Bronchial epithelial cell (primary cell): ENCODE data around the gene SP140L. TPM values are rescaled to one million over a fixed set of nuclear protein-coding genes. Genes with fewer than 3 reads are reported as not detected.
"Not testable (repeated sequence)": the region's sequence is repeated elsewhere in the genome, so short reads cannot be mapped to it uniquely, and the experiment has no call there.

ENCODE experiments used
- DNase-seq: peaks from one replicate; pipeline ENCODE4 v3.0.0-alpha.2; 2010; ENCODE audit warnings: low read depth
- FAIRE-seq: peaks from 2 replicates; lab custom pipeline; 2011; peaks lifted over from hg19 to GRCh38; lab: Jason Lieb, UNC
- H3K27me3 ChIP-seq: 2 replicates; pipeline ENCODE4 v1.5.1; 2011; ENCODE audit warnings: low read length; ENCODE audit not compliant: control insufficient read depth, insufficient read depth
- H3K36me3 ChIP-seq: 2 replicates; pipeline ENCODE4 v1.5.1; 2011; ENCODE audit warnings: low read length; ENCODE audit not compliant: control insufficient read depth, insufficient read depth
- H3K4me3 ChIP-seq: 2 replicates; pipeline ENCODE4 v1.5.1; 2011; ENCODE audit warnings: mild to moderate bottlenecking, low read depth, low read length, control low read depth
- total RNA-seq: library from RNA; depleted of rRNA; stranded (reverse); fragments of >200 nt; gene quantifications from 2 replicates; pipeline ENCODE4 v1.2.1, GENCODE V29; 2014
- TF ChIP-seq, protein P1 (sequence below): IDR thresholded peaks from 2 replicates; pipeline ENCODE4 v1.5.1; 2011; ENCODE audit warnings: mild to moderate bottlenecking, moderate library complexity, low read length, control low read depth, inconsistent platforms; ENCODE audit not compliant: insufficient read depth, severe bottlenecking

Gene SP140L
- total RNA-seq, 1 donor from 2014 or later = 1.6 TPM

DNA sequence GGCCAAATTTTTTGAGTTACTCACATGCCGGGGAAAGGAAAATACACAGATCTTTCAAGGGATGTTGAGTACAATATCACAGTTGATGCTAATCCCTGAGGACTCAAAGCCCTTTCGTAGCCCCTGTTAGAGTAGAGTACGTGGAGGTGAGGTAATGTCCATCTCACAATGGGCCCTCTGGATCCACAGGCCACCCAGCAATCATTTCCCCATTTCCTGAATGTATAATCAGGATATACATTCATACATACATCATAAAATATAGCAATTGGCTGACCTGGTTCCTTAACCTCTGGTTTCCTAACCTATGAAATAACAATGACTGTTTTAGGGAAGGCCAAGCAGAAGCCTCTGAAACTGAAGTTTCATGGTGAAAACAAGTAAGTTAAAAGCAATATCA is 78.8 kb downstream of the SP140L start:
- TF ChIP-seq, protein P1, sequence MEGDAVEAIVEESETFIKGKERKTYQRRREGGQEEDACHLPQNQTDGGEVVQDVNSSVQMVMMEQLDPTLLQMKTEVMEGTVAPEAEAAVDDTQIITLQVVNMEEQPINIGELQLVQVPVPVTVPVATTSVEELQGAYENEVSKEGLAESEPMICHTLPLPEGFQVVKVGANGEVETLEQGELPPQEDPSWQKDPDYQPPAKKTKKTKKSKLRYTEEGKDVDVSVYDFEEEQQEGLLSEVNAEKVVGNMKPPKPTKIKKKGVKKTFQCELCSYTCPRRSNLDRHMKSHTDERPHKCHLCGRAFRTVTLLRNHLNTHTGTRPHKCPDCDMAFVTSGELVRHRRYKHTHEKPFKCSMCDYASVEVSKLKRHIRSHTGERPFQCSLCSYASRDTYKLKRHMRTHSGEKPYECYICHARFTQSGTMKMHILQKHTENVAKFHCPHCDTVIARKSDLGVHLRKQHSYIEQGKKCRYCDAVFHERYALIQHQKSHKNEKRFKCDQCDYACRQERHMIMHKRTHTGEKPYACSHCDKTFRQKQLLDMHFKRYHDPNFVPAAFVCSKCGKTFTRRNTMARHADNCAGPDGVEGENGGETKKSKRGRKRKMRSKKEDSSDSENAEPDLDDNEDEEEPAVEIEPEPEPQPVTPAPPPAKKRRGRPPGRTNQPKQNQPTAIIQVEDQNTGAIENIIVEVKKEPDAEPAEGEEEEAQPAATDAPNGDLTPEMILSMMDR = no peak
- H3K27me3 ChIP-seq = no peaks in the 10 kb centered on the region
- no peak overlapping the region for H3K4me3 ChIP-seq
- H3K36me3 ChIP-seq = peaks cover 1% of the 10 kb centered on the region
- no peak for DNase-seq
- FAIRE-seq = no peak

DNA sequence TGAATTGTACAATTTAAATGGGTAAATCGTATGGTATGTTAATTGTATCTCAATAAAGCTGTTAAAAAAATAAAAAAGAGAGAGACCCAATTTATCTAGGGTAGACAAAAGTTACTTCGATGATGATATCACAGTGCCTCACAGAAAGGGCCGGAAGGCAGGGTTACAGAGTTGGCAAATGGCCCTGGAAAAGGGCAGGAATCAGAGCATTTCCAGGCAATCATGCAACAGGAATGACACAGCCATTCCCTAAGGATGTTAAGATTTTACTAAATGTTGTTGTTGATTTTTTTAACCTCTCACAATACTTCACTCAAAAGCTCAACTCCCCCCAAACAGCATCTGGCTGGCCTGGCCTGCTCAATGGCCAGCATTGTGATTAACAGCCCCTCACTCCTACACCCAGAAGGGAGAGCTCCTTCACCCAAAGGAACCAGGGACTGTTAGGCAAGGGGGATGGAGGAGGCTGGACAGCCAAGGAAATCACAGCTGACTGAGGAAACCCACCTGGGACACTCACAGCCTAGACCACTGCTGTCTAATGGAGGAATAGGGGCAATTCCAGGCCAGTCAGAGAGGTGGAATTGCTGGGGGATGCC is 81.3 kb downstream of the SP140L start:
- TF ChIP-seq, protein P1 = no peak
- H3K36me3 ChIP-seq = no peaks in the 10 kb centered on the region
- H3K4me3 ChIP-seq = no peak overlapping the region
- FAIRE-seq (no peak), DNase-seq (peak; percentile 73)
- H3K27me3 ChIP-seq = no peaks in the 10 kb centered on the region

DNA sequence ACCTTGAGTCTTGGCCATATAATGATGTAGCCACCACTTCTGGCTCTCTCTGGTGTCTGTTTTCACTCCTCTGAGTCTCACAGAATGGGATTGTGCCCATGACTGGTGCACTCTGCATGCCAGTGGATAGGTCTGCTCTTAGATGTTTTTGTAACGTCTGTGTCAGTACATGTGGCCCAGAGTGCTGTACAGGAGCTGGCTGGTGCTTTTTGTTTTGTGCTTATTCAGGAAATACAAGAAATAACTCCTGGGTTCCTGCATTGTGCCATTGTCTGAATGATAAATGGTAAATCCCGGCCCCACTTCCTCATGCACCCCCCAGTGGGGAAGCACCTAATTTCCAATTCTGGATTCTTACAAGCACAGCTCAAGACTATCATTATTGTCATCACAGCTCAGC is 82.3 kb downstream of the SP140L start:
- not testable (repeated sequence) for H3K36me3 ChIP-seq, DNase-seq, H3K27me3 ChIP-seq, FAIRE-seq, H3K4me3 ChIP-seq

DNA sequence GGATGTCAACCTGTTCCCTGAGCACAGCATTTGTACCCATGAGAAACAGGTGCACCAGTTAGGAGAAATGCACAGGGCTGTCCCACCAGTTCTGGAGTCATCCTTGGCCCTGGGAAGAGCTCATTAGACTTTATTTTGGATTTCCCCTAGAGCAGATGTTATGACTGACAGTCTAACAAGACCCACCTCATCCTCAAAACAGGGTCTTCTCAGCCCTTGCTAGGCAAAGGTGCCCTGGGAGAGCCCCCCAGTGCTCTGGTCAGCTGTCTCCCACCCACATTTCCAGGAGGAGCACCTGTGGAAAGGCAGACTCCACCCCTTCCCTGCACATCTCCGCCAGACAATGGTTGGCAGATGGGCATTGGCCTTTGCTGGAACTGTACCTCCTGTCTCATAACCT is 83.3 kb downstream of the SP140L start:
- FAIRE-seq (no peak), DNase-seq (no peak)
- H3K36me3 ChIP-seq = no peaks in the 10 kb centered on the region
- no peaks in the 10 kb centered on the region for H3K27me3 ChIP-seq
- TF ChIP-seq, protein P1 = no peak
- no peak overlapping the region for H3K4me3 ChIP-seq

DNA sequence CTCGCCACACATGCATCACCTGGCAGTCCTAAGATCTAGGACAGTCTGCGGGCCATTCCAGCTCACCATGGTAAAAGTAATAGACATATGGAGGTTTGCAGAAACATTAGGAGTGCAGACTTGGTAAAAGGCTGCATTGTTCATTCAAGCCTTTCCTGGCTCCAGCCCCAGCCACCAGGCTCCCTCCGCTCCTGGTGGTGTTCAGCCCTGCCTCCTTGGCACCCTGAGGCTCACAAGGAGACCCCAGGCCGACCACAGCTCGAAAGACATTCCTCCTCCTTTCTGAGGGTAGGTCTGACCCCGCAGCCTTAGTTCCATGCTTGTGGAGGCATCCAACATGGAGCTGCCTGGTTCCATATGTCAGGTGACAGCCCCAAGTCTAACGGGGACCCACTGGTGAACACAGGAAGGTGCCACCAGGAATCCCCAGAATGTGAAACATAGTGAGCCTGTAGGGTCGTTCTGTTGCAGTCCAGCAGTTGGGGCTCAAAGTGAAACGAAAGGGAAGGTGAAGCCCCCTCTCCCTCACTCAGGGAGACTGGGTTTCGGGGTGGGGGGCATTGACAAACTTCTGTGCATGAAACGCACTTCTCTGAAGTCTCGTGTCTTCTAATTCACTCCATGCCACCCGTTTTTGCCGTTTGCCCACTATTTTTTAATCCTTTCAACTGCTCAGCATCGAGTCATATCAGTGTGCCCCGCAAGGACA is 84.0 kb downstream of the SP140L start:
- DNase-seq = no peak
- Histone ChIP-seq H3K4me3 (peak overlapping the region; percentile 47), H3K36me3 (no peaks in the 10 kb centered on the region), H3K27me3 (no peaks in the 10 kb centered on the region)
- no peak for FAIRE-seq
- TF ChIP-seq, protein P1 = no peak

DNA sequence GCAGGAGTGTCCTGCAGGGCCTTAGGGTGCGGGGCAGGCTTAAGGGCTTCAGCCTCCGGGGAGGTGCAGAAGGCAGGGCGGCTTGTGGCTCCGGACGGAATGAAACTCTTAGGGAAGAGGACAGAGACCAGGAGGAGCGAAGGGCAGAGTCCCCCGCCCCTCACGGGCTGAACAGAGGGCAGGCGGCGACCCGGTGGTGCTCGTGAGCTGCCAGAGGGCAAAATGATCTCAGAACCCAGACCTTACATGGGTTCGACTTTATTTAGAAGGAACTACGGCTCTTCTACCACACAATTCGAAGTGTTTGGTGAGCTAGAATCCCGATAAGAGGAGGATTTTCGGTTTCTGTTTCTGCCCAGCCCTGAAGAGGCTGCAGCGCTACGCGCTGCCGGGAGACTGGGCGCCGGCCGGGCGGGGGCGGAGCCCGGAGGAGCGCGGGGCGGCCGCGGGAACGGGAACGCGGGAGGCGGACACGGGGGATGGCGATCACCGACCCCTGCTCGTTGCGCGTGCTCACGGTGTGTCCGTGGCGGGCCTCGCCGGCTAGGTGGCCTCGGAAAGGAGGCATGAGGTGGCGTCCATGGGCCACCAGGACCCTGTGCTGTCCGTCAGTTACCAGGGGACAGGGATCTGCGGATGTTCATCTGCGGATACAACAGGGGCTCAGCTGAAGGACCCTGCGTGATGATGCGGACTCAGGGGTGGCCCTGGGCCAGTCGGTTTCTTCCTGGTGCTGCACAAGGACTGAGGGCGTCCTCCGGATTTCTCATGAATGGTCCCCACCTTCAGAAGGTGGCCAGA is 84.8 kb downstream of the SP140L start:
- Histone ChIP-seq H3K27me3 (no peaks in the 10 kb centered on the region), H3K4me3 (peak overlapping the region; percentile 47), H3K36me3 (no peaks in the 10 kb centered on the region)
- DNase-seq (no peak), FAIRE-seq (no peak)
- TF ChIP-seq, protein P1 = no peak
